Nucleus accumbens (tissue), 56 donors: Measurements from ENCODE around the gene CEBPZ.

ENCODE experiments used
- DNase-seq, 56 donors: peaks; one replicate each; lab custom pipeline; 2025; lab: John Stamatoyannopoulos, UW

CEBPZ gene, protein sequence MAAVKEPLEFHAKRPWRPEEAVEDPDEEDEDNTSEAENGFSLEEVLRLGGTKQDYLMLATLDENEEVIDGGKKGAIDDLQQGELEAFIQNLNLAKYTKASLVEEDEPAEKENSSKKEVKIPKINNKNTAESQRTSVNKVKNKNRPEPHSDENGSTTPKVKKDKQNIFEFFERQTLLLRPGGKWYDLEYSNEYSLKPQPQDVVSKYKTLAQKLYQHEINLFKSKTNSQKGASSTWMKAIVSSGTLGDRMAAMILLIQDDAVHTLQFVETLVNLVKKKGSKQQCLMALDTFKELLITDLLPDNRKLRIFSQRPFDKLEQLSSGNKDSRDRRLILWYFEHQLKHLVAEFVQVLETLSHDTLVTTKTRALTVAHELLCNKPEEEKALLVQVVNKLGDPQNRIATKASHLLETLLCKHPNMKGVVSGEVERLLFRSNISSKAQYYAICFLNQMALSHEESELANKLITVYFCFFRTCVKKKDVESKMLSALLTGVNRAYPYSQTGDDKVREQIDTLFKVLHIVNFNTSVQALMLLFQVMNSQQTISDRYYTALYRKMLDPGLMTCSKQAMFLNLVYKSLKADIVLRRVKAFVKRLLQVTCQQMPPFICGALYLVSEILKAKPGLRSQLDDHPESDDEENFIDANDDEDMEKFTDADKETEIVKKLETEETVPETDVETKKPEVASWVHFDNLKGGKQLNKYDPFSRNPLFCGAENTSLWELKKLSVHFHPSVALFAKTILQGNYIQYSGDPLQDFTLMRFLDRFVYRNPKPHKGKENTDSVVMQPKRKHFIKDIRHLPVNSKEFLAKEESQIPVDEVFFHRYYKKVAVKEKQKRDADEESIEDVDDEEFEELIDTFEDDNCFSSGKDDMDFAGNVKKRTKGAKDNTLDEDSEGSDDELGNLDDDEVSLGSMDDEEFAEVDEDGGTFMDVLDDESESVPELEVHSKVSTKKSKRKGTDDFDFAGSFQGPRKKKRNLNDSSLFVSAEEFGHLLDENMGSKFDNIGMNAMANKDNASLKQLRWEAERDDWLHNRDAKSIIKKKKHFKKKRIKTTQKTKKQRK

DNA sequence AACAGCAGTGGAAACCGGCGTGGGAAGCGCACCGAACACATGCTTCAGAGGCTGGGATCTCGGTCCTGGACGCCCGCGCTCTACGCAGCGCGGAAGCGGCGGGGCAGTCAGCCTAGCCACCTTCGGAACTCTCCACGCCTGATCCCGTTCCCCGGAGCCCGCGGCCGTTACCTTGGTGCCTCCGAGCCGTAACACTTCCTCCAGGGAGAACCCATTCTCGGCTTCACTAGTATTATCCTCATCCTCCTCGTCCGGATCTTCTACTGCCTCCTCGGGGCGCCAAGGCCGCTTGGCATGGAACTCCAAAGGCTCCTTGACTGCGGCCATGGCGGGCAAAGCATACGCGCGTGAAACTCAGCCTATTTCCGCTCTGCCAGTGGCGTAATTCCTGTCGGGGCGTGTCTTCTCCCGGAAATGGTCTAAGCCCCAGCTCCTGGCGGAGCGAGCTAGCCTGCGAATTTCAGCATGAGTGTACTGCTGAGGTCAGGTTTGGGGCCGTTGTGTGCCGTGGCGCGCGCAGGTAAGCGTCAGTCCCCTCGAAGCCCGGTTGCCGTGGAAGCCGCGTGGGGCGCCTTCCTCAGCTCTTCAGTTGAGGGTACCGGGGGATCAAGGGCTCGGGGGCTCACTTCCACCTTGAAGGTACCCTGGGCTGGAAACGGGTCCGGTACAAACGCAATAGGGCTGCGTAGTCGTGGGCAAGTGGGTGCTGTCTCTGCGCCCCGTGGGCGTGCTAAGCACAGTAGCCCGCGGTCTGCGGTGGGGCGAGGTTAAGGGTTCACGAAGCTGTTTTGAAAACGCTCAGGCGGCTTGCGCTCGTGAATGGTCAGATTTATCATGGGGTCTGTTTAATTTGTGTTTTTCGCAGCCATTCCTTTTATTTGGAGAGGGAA is at the start of gene CEBPZ, which contains the start of gene NDUFAF7:
TSS of gene CEBPZ (minus strand) at position 356 of the 890 bp plus-strand sequence. CDS start at position 327, 29 bp downstream.
TSS of gene NDUFAF7 (plus strand) at position 418 of the 890 bp plus-strand sequence. CDS start at position 466, 48 bp downstream.
- peak; percentile 28 to 95 (median 84) for DNase-seq

DNA sequence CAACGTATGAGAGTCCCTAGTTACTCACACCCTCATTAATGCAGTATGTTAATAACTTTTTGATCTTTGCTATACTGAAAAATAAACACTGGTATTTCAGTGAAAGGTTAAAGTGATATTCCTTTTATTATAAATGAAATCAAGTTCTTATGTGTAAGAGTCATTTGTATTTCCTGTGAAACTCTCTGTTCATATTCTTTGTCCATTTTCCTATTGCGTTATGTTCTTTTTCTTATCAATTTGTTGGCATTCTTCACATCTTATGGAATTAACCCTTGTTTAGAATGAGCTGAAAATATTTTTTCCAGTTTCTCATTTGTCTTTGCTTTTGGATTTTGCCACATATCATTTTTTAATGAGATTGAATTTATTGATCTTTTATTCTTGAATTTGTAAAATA is 44.9 kb upstream of the CEBPZ start:
- DNase-seq, result no peak

DNA sequence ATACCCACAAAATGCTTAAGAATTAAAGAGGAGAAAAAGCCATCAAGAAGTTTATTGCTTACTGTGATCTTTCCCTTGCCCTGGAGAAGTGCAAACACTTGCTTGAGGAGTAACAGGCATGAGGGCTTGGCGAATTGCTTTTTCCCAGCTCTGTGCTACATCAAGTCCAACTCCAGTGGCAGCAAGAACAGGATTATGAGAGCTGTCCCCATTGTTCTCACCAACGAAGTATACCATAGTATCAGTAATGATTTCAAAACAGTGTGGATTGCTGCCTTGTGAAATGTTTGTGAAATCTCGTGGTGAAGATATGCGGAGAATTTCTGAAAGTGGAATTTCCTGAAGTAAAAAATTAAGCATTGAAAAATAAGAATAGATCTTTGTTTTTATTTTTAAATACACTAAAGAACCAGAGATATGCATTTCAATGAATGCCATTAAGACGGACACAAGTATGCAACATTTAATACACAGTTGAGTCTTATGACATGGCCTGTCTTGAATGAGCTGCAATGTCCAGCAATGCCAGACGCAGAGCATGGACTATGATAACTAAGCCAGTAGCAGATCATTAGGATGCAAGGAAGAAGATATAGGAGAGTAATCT is 43.1 kb upstream of the CEBPZ start:
- DNase-seq, result no peak

DNA sequence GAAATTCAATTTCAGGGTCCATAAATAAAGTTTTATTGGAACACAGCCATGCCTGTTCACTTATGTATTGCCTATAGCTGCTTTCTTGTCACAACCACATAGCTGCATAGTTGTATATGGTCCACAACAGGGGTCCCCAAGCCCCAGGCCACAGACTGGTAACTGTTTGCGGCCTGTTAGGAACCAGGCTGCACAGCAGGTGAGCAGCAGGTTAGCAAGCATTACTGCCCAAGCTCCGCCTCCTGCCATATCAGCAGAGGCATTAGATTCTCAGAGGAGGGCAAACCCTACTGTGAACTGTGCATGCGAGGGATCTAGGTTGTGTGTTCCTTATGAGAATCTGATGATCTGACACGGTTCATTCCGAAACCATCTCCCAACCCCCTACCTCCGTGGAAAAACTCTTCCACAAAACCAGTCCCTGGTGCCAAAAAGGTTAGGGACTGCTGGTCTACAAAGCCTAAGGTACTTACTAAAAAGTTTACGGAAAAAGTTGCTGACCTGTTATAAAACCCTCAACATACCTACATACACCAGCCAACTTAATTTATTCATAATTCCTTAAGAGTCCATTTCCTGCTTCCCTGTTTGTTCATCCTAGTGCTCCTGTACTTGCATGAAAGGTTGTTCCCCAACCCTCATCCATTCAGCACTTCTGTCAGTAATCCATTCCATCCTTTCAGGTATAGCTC is 40.1 kb upstream of the CEBPZ start:
- DNase-seq, result no peak

DNA sequence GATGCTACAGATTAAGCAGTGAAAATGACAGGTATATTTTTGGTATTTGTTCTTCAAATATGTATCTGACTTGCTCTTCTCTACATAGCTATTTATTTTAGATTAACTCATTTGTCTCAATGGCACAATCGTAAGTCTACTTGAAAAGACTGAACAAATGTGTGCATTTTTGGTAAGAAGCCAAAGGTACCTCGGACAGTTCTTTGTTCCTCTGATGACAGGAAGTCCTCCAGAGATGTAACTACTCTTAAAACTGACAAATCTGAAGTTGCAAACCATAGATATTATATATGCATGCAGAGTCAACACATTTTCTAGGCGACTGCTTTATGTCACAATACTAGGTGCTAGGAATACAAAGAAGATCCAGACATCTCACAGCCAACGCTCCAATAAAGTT is 36.7 kb upstream of the CEBPZ start:
- no peak for DNase-seq

DNA sequence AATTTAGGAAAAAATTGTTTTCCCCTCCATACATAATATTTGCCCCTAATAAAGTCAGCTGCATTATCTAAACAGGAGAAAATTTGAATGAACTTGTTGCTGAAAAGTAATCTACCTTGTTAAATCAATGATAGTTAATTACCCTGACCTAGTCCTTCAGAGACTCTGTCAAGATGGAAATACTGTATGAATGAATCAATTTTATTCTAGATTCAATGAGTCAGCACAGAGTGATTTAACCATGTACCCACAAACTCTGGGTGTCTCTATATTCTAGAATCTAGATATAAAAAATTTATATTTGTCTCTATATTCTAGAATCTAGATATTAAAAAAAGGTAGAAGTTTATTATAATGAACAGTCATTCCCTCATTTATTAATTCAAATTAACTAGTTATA is 36.3 kb upstream of the CEBPZ start:
- no peak for DNase-seq

DNA sequence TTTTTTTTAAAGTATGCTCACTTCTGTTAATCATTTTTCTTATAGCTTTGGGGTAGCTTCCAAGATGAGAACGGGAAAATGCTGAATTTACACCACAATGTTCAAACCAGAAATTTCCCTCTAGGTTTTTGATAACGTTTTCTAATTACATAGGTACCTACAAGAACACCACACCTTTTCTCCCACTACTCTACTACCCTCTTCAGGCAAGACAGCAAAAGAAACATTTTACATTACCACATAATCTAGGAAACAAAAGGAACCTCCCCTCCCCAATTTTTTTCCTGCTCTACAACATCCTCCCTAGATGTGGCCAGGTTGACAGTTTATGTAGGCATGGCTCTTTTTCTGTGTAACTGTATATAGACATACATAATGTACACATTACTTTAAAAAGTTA is 32.4 kb upstream of the CEBPZ start:
- DNase-seq, result no peak

DNA sequence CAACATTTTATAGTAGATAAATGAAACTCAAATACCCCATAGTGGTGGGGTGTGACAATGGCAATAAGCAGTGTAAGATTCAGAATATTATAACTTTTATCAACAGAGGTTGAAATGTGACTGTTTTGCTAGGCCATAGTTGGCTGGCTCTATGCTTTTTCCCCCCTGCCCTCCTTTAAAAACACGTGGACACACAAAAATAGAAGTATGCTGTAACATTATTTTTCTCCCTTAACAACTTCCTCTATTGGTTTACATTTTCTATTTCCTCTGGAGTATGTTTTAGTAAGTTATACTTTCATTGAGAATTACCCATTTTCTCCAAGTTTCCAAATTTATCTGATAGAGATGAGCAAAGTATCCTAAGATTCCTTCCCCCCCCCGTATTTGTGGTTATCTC is 31.1 kb upstream of the CEBPZ start:
- DNase-seq, result no peak

DNA sequence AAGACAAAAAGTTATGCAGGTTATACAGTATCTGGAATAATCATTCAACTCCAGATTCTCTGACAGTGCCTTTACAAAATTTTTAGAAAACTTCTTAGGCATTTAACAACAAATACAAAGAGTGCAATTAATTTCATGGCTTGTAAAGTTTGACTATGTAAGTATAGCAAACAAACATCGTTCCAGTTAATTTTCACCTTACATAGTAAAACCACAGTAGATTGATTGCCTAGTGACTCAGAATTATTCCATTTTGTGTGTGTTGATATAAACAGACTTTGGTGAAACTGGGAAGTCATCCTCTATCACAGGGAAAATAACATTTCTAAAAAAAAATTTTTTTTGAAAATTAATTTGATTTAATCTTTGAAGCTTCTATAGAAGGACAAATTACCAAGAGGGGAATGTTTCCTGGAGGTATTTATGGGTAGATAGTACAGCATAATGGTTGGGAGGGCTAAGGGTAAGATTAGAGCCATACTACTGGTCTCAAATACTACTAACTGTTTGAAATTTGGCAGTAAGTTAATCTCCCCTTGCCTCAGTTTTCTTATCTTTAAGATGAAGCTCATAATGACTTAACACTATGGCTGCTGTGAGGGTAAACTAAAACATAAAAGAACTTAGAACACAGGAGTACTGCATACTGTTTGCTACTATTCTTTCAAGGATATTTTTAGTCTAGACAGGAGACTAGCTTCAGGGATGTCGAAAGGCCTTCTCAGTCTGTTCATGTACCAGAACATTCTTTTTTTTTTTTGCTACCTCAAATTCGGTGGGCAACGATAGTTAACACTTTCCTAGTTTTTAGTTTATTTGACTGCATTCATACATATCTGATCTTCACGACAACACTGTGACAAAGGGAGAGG is 19.7 kb upstream of the CEBPZ start:
- no peak for DNase-seq

DNA sequence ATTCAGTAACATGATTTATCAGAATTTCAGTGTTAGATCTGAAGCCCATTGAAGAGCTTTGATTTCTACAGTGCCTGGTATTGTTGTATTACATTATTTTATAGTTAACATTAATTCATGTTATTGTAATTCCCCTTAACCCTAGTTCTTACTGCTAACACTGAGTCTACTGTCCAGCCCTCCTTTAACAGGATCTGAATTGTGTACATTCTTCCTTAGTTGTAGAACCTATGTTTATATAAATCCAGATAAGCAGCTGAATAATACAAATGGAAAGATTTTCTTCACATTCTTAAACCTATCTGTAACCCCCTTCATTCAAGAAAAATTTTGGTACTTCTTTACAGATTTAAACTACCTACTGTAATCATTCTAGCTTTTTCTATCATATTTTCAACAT is 14.8 kb upstream of the CEBPZ start:
- no peak for DNase-seq

DNA sequence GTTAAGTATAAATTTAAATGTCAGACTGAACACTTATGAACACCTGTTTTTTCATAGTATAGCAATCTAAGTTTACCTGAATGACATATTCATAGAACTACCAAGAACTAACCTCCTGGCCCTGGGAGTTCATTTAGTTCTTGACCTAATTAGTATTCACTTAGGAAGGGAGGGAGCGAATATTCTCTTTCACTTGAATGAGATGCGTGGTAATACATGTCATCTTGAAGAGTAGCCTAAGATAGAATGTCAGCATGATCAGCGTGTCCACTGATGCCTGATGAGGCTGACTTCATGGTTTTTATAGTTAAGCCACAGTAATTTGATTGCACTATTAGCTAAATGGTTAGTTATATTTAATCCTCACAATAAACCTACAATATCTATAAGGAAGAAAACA is 13.4 kb upstream of the CEBPZ start:
- no peak for DNase-seq

DNA sequence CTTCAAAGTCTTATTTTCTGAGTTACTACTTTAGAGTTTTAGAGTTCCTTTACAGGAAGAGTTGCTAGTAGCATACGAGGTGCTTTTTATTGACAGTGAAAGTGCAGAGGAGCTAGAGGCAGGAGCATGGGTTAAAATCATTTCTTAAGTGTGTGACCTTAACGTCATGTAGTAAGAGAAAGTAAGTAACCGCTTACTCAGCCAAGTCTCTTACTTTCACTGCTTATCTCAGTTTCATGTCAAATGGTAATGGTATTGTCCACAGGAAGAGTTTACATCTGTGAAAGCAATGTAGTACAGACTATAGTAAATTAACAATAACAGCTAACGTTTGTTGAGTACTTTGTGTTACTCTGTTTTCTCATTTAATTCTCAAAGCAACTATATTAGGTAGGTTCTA is 12.6 kb upstream of the CEBPZ start:
- no peak for DNase-seq

DNA sequence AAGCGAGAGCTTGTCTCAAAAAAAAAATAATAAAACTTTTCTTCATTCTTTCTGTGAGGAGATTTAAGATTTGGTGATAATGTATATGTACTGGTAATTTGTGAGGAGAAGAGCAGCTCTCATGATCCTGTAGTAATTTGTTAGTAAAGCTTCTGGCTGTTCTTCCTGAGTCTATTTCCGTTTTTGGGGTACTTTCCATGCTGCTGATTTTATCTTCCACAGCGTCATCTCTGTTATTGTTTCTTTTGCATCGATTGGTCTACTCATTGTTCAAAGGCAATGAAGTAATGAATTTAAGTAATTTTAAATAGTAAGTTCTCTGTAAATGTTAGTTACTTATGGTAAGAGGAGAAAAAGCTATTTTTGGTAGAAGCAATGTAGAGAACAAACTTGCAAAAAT is 12.0 kb upstream of the CEBPZ start:
- no peak for DNase-seq

DNA sequence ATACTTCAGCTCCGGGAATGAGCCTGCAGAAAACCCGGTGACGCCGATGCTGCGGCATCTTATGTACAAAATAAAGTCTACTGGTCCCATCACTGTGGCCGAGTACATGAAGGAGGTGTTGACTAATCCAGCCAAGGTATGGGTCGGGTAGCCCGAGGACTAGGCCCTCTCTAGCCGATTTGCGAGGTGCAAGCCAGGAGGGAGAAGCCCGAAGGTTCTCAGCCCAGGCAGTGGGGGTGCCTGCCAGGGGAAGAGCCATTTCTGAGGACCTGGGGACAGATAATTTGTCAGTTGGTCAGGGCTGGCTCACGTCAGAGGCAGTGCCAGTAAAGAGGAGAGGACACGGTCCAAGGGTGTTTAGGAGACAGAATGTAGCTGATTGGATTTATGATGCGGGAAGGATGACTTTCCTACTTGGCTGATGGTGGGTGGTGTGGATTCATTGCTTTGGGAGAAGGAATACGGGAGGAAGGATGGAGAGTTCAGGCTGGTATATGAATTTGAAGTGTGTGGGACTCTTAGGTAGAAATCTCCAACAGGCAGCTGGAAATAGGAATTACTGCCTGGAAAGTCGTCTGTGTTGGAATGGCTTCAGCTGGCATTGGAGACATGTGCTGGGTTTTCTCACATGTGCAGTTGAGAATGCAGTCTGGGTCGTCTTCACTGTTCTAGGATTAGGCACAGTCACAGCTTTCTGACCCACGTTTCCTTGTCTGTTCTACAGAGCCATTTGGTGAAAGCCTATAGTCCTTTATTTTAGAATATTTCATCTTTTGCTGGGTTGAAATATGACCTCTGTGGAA is 936 bp upstream of the CEBPZ start:
- peak in 16 of 56 donors; percentile 4 to 39 (median 26) for DNase-seq

DNA sequence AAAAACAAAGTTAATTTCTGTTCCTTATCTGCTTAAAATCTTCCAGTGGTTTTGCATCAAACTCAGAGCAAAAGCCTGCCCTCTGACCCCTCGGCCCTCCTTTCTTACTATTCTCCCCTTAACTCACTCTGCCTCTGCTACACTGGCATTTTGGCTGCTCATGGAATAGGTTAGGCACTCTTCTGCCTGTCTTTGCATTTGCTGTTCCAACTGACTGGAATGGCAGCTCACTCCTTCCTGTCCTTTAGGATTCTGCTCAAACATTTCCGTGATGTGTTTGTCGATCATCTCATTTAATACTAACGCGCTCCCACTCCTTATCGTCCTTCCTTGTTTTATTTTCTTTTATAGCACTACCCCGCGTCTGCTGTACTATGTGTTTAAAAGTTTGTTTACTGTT is 815 bp downstream of the CEBPZ start:
- DNase-seq, result no peak

DNA sequence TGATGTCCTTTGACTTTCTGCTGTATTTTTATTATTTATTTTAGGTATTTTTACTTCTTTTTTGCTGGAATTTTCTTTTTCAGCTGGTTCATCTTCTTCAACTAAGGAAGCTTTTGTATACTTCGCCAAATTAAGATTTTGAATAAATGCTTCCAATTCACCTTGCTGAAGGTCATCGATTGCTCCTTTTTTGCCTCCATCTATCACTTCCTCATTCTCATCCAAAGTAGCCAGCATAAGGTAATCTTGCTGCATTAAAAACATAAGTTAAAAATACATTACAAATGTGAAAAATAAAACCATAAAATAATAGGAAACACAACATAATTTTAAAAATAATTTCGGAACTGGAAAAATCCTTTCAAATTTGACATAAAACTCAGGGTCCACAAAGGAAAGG is 2.6 kb downstream of the CEBPZ start:
- no peak for DNase-seq

DNA sequence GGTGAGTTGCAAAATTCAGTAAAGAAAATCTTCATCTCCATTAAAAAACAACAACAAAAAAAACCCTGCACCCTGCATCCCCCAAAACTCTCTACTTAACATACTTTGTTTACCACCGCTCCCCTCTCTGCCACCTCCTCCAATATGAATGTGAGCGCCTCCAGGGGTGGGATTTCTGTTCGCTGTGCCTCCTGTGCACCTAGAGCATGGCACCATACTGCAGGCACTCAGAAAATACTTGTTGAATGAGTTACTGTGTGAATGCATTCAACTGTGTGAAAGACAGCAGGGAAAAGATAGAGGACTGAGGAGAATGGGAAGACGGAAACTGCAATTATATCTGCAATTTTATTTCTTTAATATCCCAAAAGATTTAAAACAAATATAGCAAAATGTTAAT is 4.5 kb downstream of the CEBPZ start:
- DNase-seq, result no peak
